Smooth muscle cell of the umbilical artery (primary cell): ENCODE results near the gene TUBGCP5. TPM values are rescaled to one million over a fixed set of nuclear protein-coding genes. Genes with fewer than 3 reads are reported as not detected.

Experiments
- total RNA-seq: library from RNA; depleted of rRNA; stranded (reverse); fragments of >200 nt; gene quantifications from 2 replicates; pipeline ENCODE4 v1.2.3, GENCODE V29; 2014

Gene TUBGCP5
- total RNA-seq, result 34.0 and 35.9 TPM in 2 replicates

DNA sequence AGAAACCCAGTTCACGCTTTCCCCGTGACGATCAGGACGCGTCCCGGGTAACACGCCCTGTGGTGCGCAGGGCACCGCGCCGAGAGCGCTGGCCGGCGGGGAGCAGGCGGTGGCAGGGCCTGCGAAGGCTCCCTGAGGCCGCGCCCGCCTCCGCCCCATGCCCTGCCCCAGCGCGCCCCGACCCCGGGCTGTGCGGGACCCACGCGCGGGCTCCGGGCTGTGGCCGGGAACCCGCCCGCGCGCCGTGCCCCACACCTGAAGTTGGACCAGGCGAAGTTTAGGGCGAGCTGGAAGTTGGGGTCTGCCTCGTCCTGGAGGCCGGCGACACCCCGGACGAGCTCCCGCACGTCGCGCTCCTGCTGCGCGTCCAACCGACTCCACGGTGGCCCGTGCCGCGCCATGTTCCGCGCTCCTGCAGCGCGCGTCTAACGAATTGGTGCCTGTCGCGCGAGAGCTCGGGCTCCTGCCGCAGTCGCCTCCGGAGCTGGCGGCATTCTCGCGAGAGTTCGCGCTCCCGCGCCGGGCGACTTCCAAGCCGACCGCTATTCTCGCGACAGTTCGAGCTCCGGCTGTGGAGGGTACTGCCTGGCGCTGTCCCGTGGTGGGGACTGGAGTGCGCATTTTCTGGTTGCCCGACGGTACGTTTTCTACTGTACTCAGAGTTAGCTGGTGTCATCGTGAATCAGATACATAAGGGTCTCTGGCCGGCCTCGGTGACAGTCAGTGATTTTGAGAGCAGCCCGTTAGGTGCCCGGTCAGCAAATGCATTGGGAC is at the start of gene TUBGCP5:
Gene TUBGCP5 (minus strand): TSS at position 427 of the 774 bp plus-strand sequence. CDS start 26 bp downstream, at position 401.

DNA sequence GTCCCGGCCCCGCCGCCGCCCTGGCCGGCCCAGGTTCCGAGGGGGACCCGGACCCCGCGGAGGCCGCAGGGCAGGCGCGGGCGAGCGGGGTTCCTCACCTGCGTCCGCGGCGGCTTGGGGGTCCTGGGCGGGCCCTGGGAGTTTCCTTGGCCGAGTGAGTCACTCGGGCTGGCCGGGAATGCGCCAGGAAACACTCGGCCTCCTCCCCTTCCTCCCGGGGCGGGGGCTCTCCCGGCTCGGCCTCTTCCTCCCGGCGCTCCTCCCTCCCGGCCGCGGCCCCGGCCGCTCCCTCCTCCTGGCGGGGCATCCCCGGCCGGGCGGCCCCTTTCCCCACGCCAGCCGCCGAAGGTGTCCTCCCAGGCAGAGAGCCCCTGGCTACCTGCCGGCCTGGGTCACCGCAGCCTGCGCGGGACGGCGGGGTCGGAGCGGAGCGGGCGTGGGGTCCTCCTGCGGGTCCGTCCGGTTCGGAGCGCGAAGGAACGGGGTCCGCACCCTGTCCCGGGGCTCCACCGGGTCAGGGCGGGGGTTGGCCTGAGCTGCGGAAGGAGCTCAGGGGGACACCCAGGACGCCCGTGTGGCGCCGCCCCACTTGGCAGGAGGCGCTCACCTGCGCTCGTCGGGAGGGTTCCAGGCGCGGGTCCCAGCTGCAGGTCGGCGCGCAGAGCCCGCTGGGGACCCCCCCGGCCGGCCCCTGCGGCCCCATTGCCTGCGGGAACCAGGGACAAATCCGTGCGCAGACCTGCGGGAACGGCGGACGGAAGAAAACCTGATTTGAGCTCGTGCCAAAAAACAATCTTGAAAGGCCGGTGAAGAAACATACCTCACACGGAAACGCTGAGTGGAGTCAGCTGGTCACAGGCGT is 58.9 kb downstream of the TUBGCP5 start, which contains the start of gene CYFIP1:
Gene CYFIP1 (minus strand): TSS at position 180 of the 862 bp plus-strand sequence. CDS start 33,083 bp downstream, outside the sequence.

Other genes with a start within 250 kb of the TUBGCP5 start
- 84.9 and 90.9 TPM in 2 replicates for gene NIPA2, start 200.9 kb downstream of the TUBGCP5 start, total RNA-seq
- 95.0 and 146 TPM in 2 replicates for gene CYFIP1, start 59.2 kb downstream of the TUBGCP5 start, total RNA-seq
- gene GOLGA6L1, start 97.3 kb upstream of the TUBGCP5 start, total RNA-seq, result not detected in 2 replicates